ENCODE measurements around the gene SCYGR3.
"Not testable (repeated sequence)": the region's sequence is repeated elsewhere in the genome, so short reads cannot be mapped to it uniquely, and the experiment has no call there.

Gene SCYGR3

DNA sequence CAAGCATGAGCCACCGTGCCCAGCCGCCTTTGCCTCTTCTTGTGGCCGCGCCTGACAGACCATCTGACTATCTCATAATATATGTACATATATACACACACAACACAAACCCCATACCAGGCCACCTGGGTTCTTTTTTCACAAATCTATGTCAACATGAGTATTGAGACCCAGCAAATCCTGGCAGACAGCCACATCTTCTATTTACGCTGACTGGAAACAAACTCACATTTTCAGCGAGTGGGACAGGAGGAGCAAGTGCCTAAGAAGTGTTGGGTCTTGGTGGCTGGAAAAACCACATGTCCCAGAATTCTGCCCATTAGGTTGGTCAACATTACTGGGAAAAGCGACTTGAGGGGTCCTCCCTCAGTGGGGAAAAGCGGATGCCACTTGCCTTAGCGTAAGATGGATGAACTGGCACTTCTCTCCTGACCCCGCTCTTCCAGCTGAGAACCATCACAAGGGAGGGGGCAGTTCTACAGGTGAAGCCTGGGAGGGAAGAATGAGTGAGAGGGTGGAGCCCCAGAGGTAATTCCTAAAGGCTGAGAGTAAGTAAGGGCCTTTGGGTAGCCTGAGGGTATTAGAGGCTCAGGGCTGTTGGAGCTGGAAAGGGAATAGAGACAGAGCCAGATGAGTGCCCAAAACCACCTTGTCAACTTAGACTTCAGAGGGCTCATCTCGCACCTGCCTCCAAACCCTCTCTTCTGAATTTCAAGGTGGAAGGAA lies 1.9 kb downstream of the SCYGR3 start:
- no peak for DNase-seq

DNA sequence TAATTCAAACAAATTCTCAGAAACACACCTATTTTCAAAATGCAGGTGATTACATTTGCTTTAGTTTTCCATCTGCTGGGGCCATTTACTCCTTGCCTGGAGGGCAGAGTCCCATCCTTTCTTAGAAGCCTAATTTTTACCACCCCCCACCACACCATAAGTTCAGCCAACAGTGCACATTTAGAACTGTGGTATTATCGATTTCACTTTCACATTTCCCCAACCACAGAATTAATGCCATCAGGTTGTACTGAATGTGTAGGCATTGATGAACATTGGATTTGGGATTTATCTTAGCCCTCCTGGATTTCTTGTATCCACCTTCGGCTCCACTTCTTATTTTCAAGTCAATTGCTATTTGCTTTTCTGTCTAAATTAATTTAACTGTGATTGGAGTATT lies 4.5 kb downstream of the SCYGR3 start:
- DNase-seq = no peak

DNA sequence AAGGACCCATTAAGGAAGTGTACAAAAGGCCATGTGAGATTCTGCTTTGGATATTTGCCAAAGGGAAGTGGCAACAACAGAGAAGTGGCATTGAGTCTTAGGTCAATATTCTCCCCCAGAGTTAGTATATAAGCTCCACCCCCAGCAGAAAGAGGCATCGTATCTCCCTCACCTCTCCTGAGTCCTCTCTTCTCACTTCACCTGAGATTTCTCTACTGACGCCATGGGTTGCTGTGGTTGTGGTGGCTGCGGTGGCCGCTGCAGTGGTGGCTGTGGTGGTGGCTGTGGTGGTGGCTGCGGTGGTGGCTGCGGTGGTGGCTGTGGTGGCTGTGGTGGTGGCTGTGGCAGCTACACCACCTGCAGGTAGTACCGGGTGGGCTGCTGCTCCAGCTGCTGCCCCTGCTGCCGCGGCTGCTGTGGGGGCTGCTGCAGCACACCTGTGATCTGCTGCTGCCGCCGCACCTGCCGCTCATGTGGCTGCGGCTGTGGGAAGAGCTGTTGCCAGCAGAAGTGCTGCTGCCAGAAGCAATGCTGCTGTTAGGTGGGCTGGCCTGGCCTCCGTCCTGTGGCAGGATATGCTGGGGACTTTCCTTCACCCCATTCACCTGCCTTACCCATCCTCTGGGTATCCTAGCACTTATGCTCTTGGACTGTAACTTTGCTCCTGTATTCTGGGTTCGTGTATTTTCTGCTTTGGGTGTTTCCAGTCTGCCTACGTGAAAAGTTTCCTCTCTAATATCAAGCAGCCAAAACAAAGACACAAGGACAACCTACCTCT lies 5.9 kb downstream of the SCYGR3 start:
- DNase-seq = no peak

DNA sequence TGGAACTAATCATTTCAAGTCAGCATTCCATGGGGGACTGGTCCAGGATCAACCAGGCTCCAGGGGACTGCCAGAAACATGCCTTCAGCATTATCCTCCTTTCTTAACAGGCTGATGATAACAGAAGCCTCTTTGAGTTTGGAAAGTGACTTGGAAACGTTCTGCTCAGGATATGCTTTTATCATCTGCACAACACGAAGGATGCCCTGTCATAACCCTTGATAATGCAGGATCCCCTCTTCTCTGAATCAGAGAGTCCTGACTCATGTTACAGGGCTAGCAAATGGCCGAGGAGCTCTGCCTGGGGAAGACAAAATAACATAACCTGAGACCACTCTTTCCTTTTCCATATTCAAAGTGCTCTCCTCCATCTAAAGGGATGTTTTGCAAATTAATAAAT lies 6.7 kb downstream of the SCYGR3 start:
- DNase-seq = no peak

DNA sequence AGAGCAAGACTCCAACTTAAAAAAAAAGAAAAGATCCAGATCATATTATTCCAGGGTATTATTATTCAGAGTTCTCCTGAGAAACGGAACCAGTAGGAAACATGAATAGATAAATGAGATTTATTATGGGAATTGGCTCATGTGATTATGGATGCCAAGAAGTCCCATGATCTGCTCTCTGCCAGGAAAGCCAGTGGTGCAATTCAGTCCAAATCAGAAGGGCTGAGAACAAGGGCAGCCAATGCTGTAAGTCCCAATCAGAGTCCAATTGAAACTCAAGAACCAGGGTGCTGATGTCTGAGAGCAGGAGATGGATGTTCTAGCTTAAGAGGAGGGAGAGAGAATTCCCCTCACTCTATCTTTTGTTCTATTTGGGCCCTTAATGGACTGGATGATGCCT lies 8.2 kb downstream of the SCYGR3 start:
- DNase-seq = no peak

DNA sequence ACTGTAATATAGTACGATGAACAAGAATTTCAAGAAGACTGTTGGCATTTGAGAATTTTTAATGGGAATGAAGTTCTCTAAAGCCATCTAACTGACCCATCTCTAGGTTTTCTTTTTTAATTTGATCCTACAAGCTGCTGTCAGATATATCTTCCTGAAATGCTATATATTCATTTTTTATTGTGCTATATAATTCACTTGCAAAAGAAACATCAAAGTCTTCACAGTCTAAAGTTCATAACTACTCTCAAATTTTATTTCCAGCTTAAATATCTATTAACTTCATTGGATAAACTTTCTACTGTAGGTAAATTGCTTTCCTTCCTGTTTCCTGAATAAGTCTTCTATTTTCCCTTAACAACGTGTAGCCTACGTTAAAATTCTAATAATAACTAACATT lies 12.3 kb downstream of the SCYGR3 start:
- DNase-seq = no peak

DNA sequence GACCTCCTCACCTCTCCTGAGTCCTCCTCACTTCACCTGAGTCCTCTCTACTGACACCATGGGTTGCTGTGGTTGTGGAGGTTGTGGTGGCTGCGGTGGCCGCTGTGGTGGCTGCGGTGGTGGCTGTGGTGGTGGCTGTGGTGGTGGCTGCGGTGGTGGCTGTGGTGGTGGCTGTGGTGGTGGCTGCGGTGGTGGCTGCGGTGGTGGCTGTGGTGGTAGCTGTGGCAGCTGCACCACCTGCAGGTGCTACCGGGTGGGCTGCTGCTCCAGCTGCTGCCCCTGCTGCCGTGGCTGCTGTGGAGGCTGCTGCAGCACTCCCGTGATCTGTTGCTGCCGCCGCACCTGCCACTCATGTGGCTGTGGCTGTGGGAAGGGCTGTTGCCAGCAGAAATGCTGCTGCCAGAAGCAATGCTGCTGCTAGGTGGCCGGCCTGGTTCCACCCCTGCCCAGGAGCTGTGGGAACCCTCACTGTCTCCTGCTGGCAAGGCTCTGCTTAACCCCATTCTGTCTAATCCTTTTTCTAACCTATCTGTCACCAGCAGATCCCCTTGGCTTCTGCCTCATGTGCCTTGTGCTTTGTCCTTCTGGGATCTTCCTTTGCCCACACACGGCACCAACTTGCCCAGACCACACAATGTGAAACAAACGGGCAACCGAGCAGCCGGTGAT lies 15.7 kb downstream of the SCYGR3 start, which contains the start of gene SCYGR2:
SCYGR2 (plus strand) TSS at position 59 of the 669 bp plus-strand sequence; CDS start at position 59, 0 bp downstream.
- DNase-seq = not testable (repeated sequence)

DNA sequence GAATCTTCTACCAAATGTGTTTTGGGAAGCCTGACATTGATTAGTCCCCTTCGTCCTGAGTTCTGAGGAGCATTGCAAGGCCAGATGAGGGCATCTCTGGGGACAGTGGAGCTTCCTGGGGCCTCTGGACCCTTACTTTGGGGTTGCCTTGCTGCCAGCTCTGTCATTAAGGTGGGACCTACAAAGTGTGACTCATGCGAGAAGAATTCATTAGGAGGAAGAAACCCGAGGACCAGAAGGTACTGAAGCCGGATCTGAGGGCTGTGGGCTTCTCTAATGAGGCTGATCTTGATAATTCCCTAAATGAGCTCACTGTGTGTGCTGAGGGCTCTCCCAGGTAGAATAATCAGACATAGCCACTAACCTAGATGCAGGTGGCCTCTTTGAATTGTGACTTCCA lies 16.6 kb downstream of the SCYGR3 start:
- no peak for DNase-seq

DNA sequence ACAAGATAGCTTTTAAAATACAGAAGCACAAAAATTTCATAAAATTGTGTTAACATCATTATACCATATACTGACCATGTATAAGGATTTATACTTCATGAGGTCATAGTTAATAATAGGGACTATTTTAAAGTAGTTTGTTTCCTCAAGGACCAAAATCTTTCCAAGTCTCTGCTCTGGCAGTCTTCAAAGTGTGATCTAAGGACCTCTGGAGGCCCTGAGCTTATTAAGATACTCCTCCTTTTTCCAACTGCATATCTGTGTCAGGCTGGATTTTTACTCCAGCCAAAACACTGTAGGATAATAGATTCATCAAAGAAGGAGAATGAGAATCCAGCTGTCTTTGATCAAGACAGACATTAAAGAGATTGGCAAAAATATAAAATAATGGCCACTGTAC lies 17.6 kb downstream of the SCYGR3 start:
- DNase-seq = no peak

DNA sequence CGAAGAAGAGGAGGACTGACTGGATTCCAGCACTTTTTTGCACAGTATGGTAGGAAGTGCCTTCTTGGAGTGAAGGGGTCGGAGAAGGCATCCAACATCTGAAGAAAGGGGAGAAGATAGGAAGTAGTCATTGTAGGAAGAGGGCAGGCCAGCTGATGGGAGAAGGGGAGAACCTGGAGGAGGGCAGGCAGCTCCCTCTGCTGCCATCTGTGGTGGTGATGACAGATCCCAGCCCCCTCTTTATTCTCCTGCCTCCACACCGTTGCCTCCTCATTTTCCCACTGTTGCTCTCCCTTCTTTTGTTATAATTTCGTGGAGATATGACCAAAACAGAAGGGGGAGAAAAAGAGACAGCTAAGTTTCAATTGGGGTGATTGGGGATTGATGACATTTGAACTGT lies 18.8 kb downstream of the SCYGR3 start:
- no peak for DNase-seq

DNA sequence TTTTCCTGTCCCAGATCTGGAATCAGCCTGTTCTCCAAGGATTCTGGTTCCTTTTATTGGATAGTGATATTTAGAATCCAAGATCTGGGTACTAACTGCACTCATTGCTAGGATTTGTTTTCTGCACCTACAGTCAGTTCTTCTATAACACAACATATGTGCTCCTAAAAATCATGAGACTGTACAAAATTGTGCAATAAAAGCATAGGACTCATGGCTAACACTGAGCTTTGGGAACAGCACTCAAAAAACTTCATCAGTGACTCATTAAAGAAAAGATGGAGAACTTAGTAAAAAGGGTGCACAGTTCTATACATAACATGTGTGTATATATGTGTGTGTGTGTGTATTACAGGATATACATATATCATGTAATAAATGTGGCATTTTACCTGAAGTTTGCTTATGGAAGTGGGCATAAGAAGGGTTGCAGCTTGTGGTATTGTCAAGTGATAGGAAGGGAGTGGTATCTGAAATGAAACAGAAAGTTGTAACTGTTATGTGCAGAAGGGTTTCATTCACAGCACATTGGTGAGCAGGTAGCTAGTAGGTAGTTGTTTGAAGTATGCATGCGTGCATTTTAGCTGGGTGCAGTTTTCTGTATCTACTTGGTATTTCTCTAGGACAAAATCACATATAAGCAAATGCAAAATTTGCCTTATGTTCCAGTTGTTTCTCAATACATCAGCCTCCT lies 21.8 kb downstream of the SCYGR3 start:
- DNase-seq = no peak

DNA sequence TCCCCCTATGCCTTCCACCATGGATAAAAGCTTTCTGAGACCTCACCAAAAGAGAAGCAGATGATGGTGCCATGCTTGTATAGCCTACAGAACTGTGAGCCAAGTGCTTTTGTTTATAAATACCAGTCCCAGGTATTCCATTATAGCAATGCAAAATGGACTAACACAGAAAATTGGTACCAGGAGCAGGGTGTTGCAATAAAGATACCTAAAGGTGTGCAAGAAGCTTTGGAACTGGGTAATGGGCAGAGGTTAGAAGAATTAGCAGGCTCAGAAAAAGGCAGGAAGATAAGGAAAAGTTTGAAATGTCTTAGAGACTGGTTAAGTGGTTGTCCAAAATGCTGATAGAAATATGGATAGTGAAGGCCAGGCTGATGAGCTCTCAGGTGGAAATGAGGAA lies 32.3 kb downstream of the SCYGR3 start:
- DNase-seq = no peak

DNA sequence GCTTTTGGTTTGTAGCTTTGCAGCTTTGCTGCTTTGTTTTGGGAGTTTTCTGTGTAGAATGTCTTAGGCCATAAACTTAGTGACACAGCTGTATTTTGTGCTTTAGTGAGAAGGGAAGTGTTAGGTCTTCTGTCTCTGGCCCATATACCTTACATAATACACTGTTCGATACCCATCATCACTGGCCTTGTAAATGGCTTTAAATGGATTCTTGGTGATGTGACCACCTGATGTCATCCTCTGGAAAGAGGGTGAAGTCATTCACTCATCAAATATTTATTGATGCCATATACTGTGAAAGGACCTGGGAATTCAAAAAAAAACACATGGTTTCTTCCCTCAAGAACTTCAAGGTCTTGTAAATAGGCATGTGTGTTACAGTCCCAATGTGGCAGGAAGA lies 34.8 kb downstream of the SCYGR3 start:
- no peak for DNase-seq

DNA sequence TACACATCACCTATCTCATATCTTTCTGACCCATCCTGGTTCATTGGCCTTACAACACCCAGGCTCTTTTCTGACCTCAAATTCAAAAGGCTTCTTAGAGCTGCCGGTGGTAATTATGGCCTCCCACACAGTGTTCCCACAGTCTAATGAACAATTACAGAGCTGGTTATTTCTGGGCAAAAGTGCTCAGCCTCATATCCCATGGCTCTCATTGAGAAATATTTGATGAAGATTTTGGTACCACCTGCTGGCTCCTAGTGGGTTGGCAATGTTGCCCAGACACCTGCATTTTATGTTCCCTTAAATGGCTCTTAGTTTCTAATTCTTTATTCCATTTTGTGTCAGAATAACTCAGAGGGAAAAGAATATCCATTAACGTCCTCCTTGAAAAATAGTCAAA lies 36.0 kb downstream of the SCYGR3 start:
- no peak for DNase-seq

DNA sequence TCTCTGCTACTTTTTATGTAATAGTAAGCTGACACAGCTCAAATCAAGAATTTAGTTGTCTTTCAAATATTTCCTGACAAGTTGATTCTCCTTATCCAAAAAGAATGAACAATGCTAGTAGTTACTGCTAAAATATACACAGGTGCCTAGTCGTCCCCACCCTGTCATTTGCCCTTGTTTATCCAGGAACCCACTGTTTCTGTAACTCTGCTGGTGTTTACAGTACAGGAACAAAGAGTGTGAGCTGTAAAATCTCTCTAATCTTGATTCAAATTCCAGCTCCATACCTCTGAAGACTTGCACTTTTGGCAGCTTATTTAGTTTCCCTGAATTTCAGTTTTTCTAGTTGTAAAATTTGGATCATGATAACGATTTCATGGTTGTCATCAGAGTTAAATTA lies 37.1 kb downstream of the SCYGR3 start:
- no peak for DNase-seq

DNA sequence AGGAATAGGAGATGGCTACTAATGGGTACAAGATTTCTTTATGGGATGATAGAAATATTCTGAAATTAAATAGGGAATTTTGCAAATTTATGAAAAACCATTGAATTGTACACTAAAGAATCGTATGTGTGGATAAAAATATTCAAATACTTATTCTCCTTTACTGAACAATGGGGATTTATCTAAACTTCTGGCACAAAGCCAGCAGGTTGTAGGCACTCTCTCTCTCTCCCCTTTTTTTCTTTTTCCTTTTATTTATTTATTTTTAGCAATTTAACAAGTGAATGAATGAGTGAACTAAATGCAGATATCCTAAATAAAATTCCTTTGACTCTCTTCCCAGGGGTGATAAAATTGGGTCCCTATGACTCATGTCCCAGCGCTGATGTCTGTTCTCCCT lies 37.8 kb downstream of the SCYGR3 start:
- no peak for DNase-seq

DNA sequence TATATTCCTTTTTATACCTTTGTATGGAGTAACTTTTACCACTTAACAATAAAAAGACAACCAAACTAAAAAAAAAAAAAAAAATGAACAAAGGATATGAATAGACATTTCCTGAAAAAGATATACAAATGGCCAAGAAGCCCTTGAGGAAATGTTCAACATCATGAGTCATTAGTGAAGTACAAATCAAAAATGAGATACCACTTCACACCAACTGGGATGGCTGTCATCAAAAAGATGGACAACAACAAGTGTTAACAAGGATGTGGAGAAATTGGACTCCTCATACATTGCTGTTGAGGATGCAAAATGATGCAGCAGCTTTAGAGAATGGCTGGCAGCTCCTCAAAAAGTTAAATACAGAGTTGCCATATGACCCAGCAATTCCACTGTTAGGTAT lies 38.5 kb downstream of the SCYGR3 start:
- DNase-seq = no peak

DNA sequence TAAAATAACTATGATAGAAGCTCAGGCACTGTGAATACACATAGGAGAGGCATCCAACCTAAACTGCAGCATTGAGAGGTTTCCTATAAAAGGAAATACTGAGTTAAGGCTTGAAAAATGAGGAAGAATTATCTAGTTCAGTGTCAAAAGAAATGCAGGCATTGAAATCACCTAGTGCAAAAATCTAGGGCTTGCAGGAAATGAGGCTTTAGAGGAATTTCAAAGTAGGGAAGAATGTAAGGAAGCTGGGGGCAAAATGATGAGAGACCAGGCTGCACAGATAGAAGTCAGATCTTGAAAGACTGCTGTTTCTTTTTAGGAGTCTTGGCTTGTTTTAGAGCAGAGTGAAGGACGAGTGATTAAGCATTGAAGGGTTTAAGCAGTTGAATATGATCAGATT lies 44.0 kb downstream of the SCYGR3 start:
- no peak for DNase-seq

DNA sequence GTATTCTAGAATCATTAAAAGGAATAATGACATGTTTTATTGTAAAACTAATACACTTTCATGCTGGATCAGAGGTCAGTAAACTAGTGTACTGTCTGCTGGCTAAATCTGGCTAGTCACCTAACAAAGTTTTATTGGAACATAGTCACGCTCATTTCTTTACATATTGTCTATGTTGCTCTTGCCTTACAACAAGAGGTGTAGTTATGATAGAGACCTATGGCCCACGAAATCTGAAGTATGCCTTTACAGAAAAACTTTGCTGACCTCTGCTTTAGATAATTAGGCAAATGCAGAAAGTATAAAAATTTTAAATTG lies 45.8 kb downstream of the SCYGR3 start:
- no peak for DNase-seq

DNA sequence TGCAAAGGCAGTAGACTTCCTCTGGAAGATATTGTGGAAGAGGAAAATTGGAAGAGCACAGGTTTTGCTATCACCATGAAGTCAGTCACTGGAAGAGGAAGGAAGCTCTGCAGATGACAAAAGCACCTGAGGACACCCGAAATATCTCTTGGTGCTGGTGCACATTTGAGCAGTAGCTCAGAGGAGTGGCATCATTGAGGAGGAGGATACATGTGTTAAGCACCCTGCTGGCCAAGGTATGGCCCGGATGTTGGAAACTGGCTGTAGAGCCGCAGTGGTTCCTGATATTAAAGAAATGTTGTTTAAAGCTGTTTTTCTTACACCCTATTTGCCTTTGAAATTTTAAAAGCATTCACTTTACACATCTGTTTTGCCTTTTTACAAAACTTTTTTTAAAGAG lies 48.6 kb downstream of the SCYGR3 start:
- DNase-seq = no peak

DNA sequence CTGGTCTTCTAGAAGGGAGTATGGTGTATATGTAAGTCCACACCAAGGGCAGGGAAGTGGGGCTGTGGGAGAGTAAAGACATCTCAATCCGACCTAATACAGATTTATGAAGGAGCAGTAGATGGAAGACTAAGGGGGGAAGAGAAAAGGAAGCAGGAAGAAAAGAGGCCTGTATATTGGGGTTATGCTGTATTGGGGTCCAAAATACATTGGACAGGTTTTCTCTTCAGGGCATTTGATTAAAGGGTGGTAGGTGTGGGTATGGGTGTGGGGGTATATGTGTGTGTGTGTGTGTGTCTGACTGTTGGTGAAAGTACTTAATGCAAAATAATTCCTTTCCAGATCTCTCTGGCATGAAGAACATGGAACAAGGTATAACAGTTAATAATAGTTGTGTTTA lies 49.6 kb downstream of the SCYGR3 start:
- DNase-seq = no peak
